HG02571 (cell line): Measurements from ENCODE around the gene ZNF598.
"Not testable (repeated sequence)": the region's sequence is repeated elsewhere in the genome, so short reads cannot be mapped to it uniquely, and the experiment has no call there.

Experiments
- ATAC-seq: cut with Tn5 transposase; IDR thresholded peaks from one replicate; pipeline ENCODE4 v1.9.1; 2021; ENCODE audit warnings: mild to moderate bottlenecking, moderate library complexity; ENCODE audit not compliant: unreplicated experiment

Gene ZNF598

DNA sequence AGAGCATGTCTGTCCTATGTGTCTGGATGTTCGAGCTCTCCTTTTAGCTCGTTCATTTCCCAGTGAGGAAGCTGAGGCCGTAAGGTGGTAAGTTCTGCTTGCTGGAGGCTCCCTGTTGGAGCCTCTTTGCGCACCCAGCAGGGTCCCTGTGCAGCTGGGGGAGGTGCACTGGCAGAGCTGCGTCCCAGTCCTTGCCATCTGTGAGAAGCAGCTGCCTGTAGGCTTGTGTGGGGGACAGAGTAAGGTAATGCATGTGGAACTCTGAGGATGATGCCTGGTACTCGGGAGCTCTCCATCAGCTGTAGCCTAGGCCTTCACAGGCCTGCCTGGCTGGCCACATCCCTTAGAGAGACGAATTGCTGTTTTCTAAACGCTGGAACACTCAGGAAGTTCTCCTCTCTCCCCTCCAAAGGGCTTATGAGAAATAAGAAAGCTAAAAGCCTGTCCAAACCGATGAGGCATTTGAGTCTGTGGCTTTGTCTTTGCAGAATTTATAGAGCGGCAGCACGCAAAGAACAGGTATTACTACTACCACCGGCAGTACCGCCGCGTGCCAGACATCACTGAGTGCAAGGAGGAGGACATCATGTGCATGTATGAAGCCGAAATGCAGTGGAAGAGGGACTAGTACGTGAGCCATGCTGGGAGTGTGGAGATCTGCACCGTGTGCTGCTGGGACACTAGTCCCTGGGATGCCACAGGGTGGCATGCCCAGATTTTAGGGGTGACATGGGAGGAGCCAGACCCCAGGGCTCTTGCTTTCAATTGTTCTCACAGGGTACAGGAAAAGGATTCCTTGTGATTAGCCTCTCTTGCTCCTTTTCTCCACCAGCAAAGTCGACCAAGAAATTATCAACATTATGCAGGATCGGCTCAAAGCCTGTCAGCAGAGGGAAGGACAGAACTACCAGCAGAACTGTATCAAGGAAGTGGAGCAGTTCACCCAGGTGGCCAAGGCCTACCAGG lies 48.7 kb downstream of the ZNF598 start:
- no peak for ATAC-seq

DNA sequence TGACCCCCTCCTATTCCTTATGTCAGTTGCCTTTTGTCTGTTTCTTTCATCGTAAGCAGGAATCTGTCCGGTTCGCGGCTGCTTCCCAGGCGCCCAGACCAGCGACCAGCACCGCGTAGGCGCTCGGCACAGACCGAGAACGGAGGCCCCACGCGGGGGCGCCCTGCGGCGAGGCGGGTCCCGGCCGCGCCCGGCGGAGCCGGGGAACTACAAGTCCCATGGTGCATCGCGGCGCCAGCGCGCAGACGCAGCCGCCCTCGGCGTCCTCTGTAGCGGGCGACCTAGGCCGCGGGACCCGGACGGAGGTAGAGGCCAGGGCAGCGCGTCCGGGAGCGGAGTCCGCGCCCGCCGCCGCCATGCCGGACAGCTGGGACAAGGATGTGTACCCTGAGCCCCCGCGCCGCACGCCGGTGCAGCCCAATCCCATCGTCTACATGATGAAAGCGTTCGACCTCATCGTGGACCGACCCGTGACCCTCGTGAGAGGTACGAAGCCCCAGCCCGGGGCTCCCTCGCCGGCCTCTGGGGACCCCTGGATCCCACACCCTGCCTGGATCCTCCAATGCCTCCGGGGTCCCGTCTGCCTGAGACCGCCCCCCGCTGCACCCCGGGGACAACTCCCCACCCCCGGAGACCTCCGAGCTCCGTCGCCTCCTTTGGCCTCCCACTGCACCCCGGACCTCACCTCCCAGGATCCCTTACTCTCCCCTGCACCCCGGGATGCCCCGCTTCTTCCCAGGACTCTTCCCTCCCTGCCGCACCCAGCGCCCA lies 50.2 kb downstream of the ZNF598 start, which contains the start of gene NDUFB10:
NDUFB10 (plus strand) TSS at position 270 of the 771 bp plus-strand sequence; CDS start at position 357, 87 bp downstream.
- peak; percentile 59 for ATAC-seq

GRCh38 chr16:1958715-1959268 lies 50.8 kb downstream of the ZNF598 start:
- ATAC-seq = no peak

DNA sequence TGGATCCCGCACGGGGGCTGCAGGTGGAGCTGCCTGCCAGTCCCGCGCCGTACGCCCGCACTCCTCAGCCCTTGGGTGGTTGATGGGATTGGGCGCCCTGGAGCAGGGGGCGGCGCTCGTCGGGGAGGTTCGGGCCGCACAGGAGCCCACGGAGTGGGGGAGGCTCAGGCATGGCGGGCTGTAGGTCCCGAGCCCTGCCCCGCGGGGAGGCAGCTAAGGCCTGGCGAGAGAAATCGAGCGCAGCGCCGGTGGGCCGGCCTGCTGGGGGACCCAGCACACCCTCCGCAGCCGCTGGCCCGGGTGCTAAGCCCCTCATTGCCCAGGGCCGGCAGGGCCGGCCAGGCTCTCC lies 51.5 kb downstream of the ZNF598 start:
- not testable (repeated sequence) for ATAC-seq

DNA sequence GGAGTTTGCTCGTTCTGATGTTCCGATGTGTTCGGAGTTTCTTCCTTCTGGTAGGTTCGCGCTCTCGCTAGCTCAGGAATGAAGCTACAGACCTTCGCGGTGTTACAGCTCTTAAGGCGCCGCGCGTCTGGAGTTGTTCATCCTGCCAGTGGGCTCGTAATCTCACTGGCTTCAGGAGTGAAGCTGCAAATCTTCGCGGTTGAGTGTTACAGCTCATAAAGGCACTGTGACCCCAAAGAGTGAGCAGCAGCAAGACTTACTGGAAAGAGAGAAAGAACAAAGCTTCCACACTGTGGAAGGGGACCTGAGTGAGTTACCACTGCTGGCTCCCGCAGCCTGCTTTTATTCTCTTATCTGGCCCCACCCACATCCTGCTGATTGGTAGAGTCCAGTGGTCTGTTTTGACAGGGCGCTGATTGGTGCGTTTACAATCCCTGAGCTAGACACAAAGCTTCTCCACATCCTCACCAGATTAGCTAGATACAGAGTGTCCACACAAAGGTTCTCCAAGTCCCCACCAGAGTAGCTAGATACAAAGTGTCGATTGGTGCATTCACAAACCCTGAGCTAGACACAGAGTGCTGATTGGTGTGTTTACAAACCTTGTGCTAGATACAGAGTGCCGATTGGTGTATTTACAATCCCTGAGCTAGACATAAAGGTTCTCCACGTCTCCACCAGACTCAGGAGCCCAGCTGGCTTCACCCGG lies 52.0 kb downstream of the ZNF598 start:
- ATAC-seq = not testable (repeated sequence)

GRCh38 chr16:1953734-1954133 lies 55.9 kb downstream of the ZNF598 start:
- ATAC-seq = no peak

DNA sequence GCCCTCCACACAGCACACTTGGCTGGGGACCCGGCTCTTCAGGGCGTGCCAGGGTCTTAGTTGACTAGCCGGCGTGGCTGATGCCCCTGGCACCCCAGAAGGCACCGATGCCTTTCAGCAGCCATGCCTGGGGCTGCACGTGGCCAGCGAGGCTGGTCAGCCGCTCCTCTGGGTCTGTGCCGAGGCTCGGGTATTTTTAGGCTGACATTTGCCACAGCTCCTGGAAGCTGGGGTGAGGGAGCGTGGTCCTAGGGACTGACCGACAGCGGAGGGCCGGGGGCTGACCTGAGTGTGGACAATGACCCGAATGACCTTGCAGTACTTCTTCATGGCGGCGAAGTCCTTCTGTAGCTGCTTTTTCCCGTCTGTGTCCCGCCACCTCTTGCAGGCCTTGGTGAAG lies 59.1 kb downstream of the ZNF598 start:
- no peak for ATAC-seq

DNA sequence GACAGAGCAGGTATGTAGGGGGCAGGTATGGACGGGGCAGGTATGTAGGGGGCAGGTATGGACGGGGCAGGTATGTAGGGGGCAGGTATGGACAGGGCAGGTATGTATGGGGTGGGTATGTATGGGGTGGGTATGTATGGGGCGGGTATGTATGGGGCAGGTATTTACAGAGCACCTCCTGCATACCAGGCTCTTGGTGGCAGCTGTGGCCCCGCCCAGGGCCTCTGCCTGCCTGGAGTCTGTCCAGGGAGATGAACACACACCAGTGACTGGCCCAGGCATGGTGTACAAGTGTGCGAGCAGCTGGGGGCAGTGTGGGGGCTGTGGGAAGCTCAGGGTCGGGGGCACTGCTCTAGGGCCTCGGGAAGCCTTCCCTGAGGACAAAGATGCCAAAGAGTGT lies 59.6 kb downstream of the ZNF598 start:
- ATAC-seq = no peak

GRCh38 chr16:1949507-1949906 lies 60.1 kb downstream of the ZNF598 start:
- no peak for ATAC-seq
